ENCODE results near the gene AHDC1. TPM values are rescaled to one million over a fixed set of nuclear protein-coding genes. Genes with fewer than 3 reads are reported as not detected.

AHDC1 gene
- total RNA-seq, 1 experiment from 2014 or later = 3.4 TPM

DNA sequence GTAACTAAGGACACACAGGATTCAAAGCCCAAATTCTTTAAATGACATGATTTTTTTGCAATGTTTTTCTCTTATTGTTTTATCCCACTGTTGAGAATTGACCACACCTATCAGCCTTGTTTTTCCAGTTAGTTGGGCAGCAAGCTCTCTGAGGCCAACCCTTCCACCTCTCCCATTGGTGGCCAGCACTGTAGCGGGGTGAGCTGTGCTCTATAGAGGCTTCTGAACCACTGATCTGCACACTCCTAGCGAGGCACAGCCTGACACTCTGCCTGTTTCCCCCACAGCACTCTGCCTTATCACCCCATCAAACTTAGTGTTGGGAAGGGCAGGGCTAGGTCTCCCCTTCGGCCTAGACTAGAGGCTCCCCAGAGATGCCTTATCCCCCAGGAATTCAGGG, 19.5 kb downstream of the AHDC1 start:
- DNase-seq (ENCODE audit: low spot score) = no peak

DNA sequence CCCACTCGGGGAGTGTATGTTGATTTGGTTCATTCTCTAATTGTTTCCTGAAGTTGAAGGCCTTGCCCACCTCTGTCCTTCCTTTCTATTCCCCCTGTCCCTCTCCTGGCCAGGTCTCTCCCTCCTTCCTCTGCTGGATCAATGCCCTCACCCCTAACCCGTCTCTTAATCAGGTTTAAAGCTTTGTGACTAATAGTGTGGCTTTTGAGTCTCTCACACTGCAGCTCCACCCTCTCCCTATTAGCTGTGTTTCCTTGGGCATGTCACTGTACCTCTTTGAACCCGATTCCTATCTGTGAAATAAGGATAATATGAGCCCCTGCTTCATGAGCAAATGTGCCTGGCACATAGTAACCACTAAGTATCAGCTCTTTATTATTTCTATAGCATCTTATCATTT, 20.5 kb downstream of the AHDC1 start:
- no peak for DNase-seq (ENCODE audit: low spot score)

DNA sequence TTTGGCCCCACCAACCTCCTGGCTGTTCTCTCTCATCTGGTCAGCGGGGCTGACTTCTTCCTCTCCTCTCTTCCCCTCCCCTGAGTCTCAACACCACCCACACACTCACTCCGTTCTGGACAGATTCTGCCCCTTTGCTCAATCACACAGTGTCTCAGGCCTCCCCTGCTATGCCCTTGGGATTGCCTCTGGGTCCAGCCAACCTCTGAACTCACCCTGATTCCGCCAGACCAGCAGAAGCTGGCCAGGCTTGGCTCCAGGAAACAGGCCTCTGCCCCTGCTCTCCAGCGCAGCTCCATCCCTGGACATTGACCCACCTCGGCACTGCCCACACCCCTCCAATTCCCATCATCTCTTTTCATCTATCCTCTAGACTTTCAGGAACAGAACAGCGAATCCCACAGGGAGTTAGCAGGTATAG, 22.1 kb downstream of the AHDC1 start:
- DNase-seq (ENCODE audit: low spot score) = no peak

DNA sequence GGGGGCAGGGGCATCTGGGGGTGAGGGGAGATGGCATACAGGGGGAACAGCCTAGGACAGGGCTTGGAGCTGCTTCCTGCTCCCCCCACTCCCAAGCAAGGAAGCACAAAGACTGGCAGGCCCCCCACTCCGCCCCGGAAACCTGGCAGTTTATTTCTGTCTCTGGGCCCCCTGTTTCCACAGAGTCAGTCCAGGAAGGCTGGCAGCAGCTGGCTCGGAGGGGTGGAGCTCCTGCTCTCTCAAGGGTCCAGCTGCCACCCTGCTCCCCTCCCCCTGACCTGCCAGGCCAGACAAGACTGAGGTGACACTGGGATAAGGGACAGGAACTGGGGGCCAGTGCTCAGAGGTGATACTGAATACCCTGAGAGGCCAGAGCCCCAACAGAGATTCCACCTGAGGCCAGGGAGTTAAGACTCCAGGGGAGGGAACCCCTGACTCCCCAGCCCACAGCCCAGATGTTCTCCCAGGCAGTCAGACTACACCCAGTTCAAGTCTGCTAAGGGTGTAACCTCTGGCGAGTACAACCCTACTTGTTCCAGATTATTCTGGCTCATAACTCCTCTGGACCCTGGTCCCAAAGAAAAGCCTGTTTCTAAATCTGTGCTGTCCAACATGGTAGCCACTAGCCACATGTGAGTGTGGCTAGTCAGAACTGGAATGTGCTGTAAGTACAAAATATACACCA, 26.3 kb downstream of the AHDC1 start:
- DNase-seq (ENCODE audit: low spot score) = no peak

DNA sequence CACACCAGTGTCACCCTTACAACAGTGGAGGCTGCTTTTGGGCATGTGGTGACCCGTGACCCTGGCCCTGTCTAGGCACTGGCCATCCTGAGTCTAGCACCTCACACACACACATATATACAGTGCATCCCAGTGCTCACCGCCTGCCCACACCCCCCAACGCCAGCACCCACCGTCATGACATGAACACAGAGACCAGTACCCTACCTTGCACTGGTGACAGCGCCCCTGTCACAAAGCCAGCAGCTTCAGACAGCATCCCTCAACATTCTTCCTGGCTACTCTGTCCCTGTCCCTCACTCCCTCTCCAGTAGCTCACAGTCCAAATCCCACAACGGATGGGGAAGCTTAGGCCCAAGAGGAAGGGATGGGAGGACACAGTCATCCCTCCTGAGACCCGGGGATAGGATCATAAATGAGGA, 27.1 kb downstream of the AHDC1 start:
- DNase-seq (ENCODE audit: low spot score) = no peak

DNA sequence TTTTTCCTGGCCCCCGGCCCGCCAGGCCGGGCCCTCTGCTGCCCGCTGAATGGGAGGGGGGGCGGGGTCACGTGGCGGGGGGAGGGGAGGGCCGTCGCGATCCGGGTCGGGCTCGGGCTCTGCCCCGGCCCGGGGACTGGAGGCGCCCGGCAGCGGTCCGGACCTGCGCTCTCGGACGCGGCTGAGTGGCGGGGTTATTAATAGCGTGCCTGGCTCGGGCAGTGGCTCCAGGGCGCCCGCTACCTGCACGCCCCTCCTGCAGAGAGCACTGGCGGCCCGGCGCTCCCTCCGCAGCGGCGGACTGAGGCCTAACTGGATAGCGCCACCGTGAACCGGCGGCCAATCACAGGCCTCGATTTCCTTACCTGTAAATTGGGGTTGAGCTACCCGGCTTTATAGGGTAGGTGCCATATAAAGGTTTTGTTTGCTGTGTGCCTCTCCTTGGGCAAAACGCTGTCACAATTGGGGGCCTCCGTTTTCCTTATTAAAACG, 28.1 kb downstream of the AHDC1 start:
- DNase-seq (ENCODE audit: low spot score) = no peak

DNA sequence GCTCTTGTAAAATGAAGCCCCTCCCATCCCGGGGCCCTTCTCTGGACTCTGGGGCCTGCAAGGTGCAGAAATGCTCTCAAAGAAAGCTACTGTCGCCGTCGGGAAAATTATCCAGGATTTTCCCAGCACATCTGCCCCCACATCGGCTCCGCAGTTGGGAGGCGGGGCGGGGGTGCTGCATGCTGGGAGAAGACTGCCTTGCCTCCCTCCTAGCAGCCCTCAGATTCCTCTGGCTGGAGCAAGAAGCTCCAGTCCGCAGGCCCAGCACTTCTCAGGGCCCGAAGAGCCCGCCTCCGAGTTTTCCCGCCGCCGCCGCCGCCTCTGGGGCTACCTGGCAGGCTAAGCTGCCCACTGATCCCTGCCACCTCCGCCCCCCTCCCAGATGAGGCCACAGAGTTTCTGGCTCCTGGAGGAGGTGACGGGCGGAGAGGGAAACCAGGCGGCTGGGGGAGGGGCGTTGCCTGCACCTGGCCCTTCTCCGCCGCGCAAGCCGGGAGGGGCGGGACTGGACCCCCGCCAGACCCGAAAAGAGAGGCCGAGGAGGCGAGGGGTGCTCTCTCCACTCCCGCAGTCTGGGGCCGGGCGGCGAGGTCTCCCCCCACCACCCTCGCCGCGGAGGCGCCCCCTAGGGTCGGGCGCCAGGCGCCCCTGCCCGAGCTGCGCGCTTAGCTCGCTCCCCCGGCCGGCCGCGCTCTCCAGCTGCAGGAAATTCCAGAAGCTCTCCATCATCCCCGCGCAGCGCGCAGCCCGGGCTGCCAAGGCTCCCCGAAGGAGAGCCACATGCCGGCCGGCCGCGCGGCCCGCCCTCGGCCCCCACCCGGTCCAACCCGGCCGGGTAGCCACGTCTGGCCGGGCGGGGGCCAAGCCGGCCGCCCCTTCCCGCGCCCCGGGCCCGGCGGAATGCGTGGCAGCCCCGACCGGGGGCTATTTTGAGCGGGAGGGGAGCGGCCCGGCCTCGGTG, 28.8 kb downstream of the AHDC1 start:
- DNase-seq (ENCODE audit: low spot score) = no peak

DNA sequence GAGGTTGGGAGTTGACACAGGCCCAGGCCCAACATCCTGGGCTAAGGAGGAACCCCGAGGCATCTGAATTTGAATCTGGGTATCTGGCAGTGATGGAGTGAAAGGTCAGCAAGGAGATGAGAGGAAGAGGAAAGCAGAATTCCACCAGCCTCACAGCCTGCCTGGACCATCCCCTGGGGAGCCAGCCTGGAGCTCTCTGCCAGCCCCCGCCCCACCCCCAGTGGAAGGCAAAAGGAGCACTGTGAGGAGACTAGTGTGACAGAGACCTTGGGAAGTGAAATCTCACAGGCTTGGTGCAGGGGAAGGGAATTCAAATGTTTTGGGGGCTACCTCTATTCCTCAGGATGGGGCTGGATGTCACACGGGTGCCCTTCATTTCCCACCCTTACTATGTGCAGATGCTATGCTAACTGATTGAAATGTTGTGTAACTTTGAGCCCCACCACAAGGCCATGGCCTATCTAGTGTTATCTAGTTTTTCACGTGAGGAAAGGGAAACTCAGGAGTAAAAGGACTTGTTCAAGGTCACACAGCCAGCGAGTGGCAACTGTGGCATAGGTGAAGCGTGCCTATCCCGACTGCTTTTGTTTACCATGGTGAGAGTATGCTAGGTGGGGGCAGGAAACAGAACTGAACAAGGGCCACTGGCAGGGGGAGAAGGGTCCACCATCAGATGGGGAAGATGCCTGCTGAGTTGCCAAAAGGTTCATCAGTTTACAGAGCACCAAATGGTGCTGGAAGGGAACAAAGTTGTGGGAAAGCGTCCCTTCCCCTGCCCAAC, 29.8 kb downstream of the AHDC1 start:
- DNase-seq (ENCODE audit: low spot score) = no peak

DNA sequence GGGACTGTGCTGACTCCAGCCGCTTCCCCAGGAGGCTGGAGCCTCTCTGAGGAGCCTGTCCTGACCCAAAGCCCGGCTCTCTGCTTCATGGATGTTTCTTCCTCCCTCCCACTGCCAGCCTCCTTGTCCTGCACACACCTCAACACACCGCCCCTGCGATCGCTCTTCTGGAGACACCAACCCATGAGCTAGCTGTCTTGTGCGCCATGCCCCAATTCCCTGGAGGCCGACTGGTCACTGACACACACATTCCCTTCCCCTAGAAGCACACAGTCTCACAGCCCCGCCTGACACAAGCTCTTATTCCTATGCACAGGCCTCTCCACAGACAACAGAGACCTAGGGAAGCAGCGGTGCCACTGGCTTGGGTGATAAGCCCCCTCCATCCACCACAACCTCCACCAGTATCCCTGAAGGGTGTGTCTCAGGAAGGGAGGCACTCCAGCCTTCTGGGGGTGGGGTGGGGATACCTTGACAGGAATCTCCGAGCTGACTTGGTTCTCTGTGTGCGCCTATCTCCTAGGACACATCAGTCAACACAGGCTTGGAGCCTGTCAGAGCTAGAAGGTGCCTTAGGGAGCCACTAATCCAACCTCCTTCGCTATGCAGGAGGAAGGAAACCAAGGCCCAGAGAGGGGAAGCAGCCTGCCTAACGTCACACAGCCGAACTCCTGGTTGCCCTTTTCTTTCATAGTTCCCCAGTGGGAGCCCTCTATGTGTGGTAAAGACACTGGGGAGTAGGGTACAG, 31.1 kb downstream of the AHDC1 start:
- no peak for DNase-seq (ENCODE audit: low spot score)

DNA sequence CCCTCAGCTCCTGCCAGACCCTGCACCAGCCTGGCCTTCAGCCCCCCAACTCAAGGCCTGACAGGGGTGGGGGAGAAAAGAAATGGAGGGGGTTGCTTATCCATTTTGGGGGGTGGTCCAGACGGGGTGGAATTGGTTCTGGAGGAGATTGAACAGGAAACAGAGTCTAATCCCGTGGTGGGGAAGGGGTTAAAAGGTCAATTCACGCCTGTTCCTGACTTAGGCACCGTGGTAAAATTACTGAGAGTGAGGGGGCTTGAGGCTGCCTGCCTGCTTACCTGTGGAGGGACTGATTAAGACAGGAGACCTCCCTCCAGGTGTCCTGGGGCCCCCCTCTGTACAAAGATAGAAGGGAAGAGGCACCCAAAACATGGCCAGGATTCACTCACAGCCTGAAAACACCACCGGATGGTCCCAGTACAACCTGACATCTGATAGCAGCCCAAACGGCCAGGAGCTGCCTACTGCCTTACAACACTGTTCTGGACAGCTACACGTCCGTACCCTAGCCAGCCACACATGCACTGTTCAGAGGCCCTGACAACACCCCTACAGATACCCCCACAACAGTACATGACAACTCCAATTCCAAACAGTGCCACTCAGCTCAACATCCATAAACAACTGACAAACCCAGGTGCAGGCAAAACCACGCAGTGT, 31.8 kb downstream of the AHDC1 start:
- DNase-seq (ENCODE audit: low spot score) = no peak

DNA sequence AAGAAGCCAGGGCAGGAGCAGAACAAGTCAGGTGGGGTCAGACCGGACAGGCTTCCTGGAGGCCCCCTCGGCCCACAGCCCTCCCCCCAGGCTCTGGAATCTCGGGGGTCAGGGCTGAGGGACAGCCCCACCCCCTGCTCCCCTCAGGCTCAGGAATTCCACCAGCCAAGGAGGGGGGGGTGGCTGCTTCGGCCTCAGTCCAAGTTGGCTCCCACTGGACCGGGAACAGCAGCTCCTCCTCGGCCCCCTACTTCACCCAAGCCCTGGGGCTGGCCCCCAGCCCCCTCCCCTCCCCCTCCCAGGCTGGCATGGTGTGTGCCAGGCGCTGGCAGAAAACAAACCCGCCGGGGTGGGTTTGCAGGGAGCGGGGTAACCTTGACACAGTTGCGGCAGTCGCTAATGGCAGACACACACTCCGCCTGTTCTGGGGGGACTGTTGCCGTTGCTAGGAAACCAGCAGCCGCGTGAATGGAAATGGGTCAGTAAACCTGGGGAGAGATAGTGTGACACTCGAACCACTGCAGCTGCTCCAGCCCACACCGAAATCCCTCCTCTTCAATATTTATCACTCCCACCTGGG, 32.4 kb downstream of the AHDC1 start:
- DNase-seq (ENCODE audit: low spot score) = no peak

DNA sequence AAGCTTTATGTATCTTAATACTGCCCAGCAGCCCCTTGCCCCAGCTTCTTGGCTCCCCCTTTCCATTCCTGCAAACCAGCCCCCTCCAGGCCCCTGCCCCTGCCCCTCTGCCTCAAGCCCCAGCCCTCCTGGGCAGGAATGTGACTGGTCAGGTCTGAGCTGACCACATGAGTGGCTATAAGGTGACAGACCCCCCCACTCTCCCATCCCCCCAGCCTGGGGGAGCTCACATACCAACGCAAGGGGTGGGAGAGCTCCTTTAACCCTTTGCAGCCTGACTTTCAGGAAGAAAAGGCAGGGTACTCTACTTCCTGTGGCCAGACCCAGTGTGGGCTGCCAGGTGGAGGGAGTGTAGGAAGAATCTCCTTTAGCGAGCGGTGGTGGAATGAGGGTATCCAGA, 33.2 kb downstream of the AHDC1 start:
- DNase-seq (ENCODE audit: low spot score) = no peak

DNA sequence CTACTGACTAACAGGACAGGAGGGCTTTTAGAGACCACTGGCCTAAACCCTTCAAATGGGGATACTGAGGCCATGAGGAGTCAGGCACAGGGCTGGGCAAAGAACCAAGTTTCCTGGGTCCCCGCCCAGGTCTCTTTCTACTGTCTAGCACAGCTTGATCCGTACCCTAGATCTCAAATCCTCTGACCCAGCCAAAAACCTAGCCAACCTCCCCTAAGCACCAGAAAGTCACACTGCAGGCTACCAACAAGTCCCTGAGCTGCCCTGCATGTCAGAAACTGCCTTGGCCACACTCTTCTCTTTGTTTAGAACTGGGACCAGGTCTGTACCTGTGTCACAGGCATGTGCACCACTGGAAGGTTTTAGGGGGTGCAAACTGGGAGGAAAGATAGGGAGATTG, 33.6 kb downstream of the AHDC1 start:
- no peak for DNase-seq (ENCODE audit: low spot score)

DNA sequence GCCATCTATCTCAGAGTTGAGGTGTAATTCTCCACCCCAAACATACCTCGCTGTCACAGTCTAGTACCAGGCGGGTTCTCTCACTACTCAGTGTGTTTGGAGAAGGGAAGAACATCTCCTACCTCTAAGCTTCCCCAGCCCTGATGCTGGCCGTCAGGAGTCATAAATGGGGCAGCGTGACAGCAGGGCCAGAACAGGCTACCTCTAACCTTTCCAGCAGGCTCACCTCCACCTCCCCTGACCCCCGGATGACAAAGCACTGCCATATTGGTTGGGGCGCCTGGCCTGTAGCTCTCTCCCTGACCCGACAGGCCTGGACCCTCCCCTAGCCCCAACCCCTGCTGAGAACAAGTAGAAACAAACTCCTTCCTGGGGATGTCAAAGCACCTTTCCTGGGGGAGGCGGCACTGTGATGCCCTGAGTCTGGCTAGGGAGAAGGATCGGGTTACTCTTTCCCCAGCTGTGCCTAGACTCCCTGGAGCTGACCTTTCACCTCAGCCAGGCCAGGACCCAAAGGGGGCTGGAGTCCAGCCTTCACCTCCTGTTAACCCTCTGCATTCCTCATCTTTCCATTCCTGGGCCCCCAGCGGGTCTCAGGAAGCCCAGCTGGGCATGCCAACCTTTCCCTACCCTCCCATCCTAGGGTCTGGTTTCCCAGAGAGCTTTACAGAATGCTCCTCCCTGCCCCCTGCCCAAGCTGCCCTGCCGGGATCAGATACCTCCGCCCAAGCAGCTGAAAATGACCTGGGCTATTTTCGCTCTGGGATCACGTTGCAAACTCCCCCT, 34.2 kb downstream of the AHDC1 start:
- no peak for DNase-seq (ENCODE audit: low spot score)

DNA sequence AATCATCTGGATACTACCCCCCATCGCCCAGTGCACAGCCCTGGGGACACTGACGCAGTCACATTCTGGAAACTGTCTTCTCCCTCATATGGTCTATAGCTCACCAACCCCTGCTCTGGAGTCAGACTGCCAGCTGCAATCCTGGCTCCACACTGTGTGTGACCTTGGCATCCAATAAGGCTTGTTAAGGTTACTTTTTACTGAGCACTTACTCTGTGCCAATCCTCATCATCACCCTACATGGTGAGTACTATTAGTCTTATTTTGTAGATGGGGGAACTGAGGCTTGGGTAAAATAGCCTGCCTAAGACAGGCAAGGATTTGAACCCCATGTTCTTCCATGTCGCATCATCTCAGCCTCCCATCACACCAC, 34.9 kb downstream of the AHDC1 start:
- no peak for DNase-seq (ENCODE audit: low spot score)

DNA sequence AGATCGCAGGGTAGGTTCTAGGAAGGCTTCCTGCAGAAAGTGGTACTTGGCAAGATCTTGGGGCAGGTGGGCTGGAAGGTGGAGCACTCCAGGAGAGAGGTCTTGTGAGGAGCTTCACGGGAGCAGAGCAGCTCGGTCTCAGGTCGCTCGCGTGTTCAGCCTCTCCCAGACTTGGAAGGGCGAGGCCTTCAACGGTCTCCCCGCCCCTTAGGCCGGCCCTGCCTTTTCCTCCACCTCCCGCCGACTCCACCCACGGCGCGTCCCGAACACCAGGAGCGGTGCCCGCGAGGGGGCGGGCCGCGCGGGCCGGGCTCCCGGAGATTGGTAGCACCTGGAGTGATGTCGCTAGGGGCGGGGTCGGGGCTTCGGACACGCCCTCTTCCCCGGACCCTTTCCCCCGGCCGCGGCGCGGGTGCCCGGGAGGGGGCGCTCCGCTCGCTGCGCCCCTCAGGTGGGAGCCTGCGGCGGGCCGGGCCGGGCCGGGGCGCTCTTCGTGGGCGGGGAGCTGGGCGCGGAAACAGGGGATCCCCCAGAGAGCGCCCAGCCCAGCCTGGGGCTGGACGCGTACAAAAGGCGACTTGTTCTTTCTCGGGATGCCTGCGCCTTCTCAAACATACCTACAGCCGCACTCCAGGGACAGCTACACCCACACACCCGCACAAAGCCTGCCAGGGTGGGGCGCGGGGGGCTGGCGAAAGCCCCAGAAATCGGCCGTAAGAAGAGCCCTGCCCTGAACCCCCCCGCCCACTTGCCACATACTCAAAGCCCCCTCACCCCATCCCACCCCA, 35.5 kb downstream of the AHDC1 start:
- DNase-seq (ENCODE audit: low spot score) = peak; percentile 81

DNA sequence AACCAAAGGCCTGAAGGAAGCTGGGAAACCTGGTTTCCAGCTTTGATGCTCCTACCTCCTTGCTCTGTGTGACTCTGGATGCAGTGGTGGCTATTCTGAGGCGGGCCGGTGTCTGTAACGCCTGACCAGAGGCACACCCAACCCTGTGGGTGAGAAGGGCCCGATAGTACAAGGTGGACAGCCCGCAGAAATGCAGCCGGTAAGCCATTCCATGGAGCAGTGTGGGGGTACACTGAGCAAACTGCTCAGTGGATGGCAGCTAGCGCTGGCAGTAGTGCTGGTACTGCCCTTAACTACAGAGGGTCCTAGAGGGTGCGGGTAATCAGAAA, 36.0 kb downstream of the AHDC1 start:
- DNase-seq (ENCODE audit: low spot score) = no peak

DNA sequence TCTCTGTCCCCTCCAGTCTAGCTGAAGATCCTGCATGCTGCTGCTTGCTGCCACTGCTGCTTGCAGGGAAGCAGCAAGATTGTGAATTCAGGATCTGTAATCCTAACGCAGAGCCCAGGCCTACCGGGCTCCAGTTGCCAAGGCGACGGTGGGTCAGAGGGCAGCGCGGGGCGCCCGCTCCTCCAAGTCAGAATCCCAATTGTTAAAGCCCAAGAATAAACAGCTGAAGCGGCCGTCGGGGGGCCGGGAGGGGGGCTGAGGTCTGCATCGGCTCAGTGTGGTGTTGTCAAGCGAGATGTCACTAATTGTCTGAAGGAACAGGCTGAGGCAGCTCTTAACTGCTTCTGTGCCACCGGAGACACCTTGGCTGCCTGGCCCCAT, 36.8 kb downstream of the AHDC1 start:
- no peak for DNase-seq (ENCODE audit: low spot score)
